ENCODE results near the gene SDCBP2. TPM values are rescaled to one million over a fixed set of nuclear protein-coding genes. Genes with fewer than 3 reads are reported as not detected.
A peak's percentile ranks its signal among the peaks of the same experiment; 100 is the strongest.

The SDCBP2 gene
- total RNA-seq, 1 experiment from 2014 or later, result 1.9 TPM

- Histone ChIP-seq H2BK20ac (ENCODE audit: low read depth, low read length, poor library complexity, severe bottlenecking) (no peak overlapping the region), H2BK12ac (ENCODE audit: insufficient read length, low read depth, low read length) (no peak overlapping the region), H3K9me3 (ENCODE audit: control insufficient read depth, low read depth, low read length) (no peaks in the 10 kb centered on the region), H3K79me2 (ENCODE audit: insufficient read depth, low read length) (no peaks in the 10 kb centered on the region; the same call in 1 of the 2 replicates), H3K79me1 (ENCODE audit: insufficient read depth, low read depth, low read length, poor library complexity, severe bottlenecking) (peaks cover 4% of the 10 kb centered on the region), H3K18ac (ENCODE audit: insufficient read length, low read depth, low read length) (no peak overlapping the region), H3T11ph (ENCODE audit: low read length) (no peak overlapping the region), H2BK15ac (ENCODE audit: low read depth, low read length) (no peak overlapping the region), H2AK5ac (ENCODE audit: insufficient read length, low read length) (no peak overlapping the region), H3K4me1 (ENCODE audit: insufficient read depth, low read length) (no peaks in the 10 kb centered on the region), H2AFZ (ENCODE audit: low read length) (no peak overlapping the region), H4K91ac (ENCODE audit: insufficient read length, low read depth, low read length) (no peak overlapping the region), H3K56ac (ENCODE audit: insufficient read length, low read depth, low read length) (no peak overlapping the region), H3K9ac (ENCODE audit: extremely low read depth, insufficient read length, low read length) (no peak overlapping the region), H3K4me2 (ENCODE audit: insufficient read depth, insufficient read length, low read length) (no peak overlapping the region), H4K5ac (ENCODE audit: insufficient read length, low read depth, low read length) (no peak overlapping the region), H4K20me1 (ENCODE audit: control insufficient read depth, insufficient read depth, insufficient read length) (peaks cover 2% of the 10 kb centered on the region), H4K8ac (replicated peaks; ENCODE audit: insufficient read length, low read depth, low read length) (no peak overlapping the region), H3K27me3 (ENCODE audit: insufficient read depth, low read length) (no peaks in the 10 kb centered on the region), H3K4ac (ENCODE audit: low read depth, low read length) (no peak overlapping the region), H3K23me2 (ENCODE audit: insufficient read length, low read depth, low read length, poor library complexity, severe bottlenecking) (no peaks in the 10 kb centered on the region), H3K23ac (ENCODE audit: insufficient read length, low read depth, low read length) (no peak overlapping the region), H3K27ac (ENCODE audit: insufficient read length, low read depth, low read length) (no peak overlapping the region), H2BK120ac (ENCODE audit: low read depth, low read length, poor library complexity, severe bottlenecking) (no peak overlapping the region), H3K14ac (ENCODE audit: insufficient read depth, low read length) (no peak overlapping the region), H2BK5ac (ENCODE audit: insufficient read length, low read length) (no peak overlapping the region)
- no peaks in the 10 kb centered on the region for H3K27me3 Mint-ChIP-seq (ENCODE audit: low read depth)
- peak; percentile 29 for DNase-seq
- no peak; the same call in 2 of the 3 replicates for TF ChIP-seq CTCF (conservative IDR thresholded peaks at IDR 0.05)
- peaks cover 5 to 9% of the 10 kb centered on the region in 2 experiments for H3K4me1 Mint-ChIP-seq
- no peak overlapping the region for H3K4me3 Mint-ChIP-seq
- no peaks in the 10 kb centered on the region for H3K9me3 Mint-ChIP-seq
- peak overlapping the region in 1 of 3 experiments; percentile 39; a peak in 1 of 7 replicates for H3K27ac Mint-ChIP-seq
- no CpG with 5 or more reads among the region's 3 CpGs for WGBS (ENCODE audit: extremely low coverage, insufficient read length, low lambda C conversion rate)
- peaks cover 13 to 29% (median 22%) of the 10 kb centered on the region in 3 experiments; a peak in 6 of 7 replicates for H3K36me3 Mint-ChIP-seq (ENCODE audit: insufficient read depth in 1 of 3, low read depth in 3 of 3)
Measured at GRCh38 chr20:1334761-1335160, 5.8 kb upstream of the SDCBP2 start.

All from H9 (cell line).